Omental fat pad (tissue), 4 donors: Measurements from ENCODE around the gene PHF2. TPM values are rescaled to one million over a fixed set of nuclear protein-coding genes. Genes with fewer than 3 reads are reported as not detected.

Source experiments
- ATAC-seq: fragments of 150-250 bp; one replicate; pipeline ENCODE4 v1.9.1; 2016; ENCODE audit warnings: mild to moderate bottlenecking, moderate library complexity; ENCODE audit not compliant: low FRiP score
- DNase-seq: peaks from one replicate; pipeline ENCODE4 v3.0.0-alpha.2; 2019; ENCODE audit warnings: low spot score
- CTCF ChIP-seq, 3 donors: fragments of 450-650 bp; IDR thresholded peaks; one replicate each; pipeline ENCODE4 v1.5.1; 2016 to 2017; ENCODE audit warnings: antibody characterized with exemption in 3 of 3, mild to moderate bottlenecking in 3 of 3, moderate library complexity in 2 of 3
- total RNA-seq, 4 donors: library from RNA; depleted of rRNA; stranded (reverse); fragments of >200 nt; gene quantifications; one replicate each; pipeline ENCODE4 v1.1.0, GENCODE V29; 2016

The PHF2 gene
- total RNA-seq, 4 donors from 2014 or later = 15.8 to 24.5 (median 20.4) TPM

GRCh38 chr9:93541005-93541404, 35.4 kb upstream of the PHF2 start:
- no peak for ATAC-seq
- TF ChIP-seq CTCF (IDR thresholded peaks at IDR 0.05) = no peak
- DNase-seq = no peak

DNA sequence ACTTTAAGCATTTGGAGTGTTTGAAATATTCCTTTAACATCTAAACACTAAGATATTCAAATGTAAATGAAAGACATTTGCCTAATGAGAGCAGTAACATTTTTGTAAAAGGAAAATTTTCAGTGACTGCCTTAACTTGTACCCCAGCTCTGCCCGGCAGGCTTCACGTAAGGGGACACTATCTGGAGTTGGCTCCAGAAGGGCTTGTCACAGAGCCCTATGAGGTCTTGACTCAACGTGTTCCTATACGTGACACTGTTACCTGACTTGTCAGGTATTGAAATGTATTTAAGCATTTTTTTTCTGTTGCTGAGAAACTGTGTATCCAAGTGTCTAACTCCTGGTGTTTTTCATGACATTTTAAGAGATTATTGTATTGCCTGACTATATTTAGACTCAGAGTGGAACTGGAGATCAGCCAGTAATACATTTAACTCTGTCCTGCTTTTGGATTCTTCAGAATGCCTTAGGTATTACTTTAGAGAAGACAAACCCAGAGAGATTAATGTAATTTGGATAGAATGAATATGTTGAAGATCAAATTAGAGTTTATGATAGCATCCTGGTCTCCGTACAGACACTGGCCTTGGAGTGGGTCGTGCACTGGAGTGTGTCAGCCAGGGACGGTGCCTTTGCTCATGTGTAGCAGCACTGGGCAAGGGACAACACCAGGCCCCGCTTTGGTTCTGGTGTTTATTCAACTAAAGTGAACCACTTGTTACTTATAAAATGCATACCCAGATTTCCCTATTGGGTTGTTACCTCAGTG, 34.6 kb upstream of the PHF2 start:
- DNase-seq (no peak), ATAC-seq (no peak)
- TF ChIP-seq CTCF (IDR thresholded peaks at IDR 0.05) = no peak

DNA sequence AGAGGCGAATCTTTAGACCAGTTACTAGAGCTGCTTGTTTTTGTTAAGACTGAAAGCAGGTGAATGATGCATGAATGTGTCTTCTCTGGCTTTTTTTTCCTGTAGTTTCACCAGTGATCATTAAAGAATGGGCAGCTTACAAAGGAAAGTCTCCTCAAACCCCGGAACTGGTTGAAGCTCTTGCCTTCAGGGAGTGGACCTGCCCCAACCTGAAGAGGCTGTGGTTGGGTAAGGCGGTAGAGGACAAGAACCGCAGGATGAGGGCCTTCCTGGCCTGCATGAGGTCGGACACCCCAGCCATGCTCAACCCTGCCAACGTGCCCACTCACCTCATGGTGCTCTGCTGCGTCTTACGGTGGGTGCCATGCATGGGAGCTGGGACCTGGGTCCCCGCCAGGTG, 33.3 kb upstream of the PHF2 start:
- no peak for TF ChIP-seq CTCF (IDR thresholded peaks at IDR 0.05)
- DNase-seq = no peak
- no peak for ATAC-seq

GRCh38 chr9:93546356-93546755, 30.0 kb upstream of the PHF2 start:
- no peak for TF ChIP-seq CTCF (IDR thresholded peaks at IDR 0.05)
- no peak for DNase-seq
- ATAC-seq = no peak

GRCh38 chr9:93549611-93550010, 26.8 kb upstream of the PHF2 start:
- no peak for TF ChIP-seq CTCF (IDR thresholded peaks at IDR 0.05)
- DNase-seq (no peak), ATAC-seq (no peak)

DNA sequence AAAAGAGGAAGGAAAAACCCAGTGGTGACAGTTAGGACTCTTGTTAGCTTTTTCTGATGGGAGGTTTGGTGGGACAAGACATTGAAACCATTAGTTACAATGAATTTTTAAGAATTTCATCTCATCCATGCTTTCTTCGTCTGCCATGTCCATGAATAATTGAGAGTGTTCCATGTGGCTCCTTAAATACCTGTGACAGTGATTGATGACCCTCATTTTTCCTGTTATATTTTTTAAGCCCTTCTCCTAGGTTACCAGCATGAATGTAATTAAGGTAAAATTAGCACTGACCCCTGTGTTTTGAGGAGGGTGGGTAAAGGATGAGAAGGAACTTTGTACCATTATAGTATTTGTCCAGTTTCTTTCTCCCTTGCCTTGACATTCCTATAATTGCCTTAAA, 23.5 kb upstream of the PHF2 start:
- TF ChIP-seq CTCF (IDR thresholded peaks at IDR 0.05) = no peak
- ATAC-seq = no peak
- DNase-seq = no peak

- ATAC-seq = no peak
- no peak for DNase-seq
- TF ChIP-seq CTCF (IDR thresholded peaks at IDR 0.05) = no peak
Measured at GRCh38 chr9:93555370-93555769, 21.0 kb upstream of the PHF2 start.
